IPS-18a (cell line): ENCODE results near the gene CAMK2A.

Experiments
- H3K27ac ChIP-seq: one replicate; pipeline ENCODE4 v1.5.1; 2013; ENCODE audit warnings: low read length
- H3K27me3 ChIP-seq: one replicate; pipeline ENCODE4 v1.6.1; 2013; ENCODE audit warnings: mild to moderate bottlenecking, low read length; ENCODE audit not compliant: control insufficient read depth, insufficient read depth
- H3K36me3 ChIP-seq: one replicate; pipeline ENCODE4 v1.6.1; 2013; ENCODE audit warnings: low read depth, low read length; ENCODE audit not compliant: control insufficient read depth
- H3K4me1 ChIP-seq: one replicate; pipeline ENCODE4 v1.6.1; 2013; ENCODE audit warnings: low read depth, low read length; ENCODE audit not compliant: control insufficient read depth
- H3K4me3 ChIP-seq: one replicate; pipeline ENCODE4 v1.5.1; 2013; ENCODE audit warnings: low read length
- H3K9ac ChIP-seq: one replicate; pipeline ENCODE4 v1.6.1; 2013; ENCODE audit warnings: mild to moderate bottlenecking, low read length, moderate library complexity
- H3K9me3 ChIP-seq: one replicate; pipeline ENCODE4 v1.6.1; 2013; ENCODE audit warnings: low read depth, low read length; ENCODE audit not compliant: control insufficient read depth

Gene CAMK2A

GRCh38 chr5:150313921-150314716 lies 24.5 kb upstream of the CAMK2A start:
- H3K9me3 ChIP-seq = no peaks in the 10 kb centered on the region
- H3K4me3 ChIP-seq = no peak overlapping the region
- no peak overlapping the region for H3K9ac ChIP-seq
- no peak overlapping the region for H3K27ac ChIP-seq
- no peaks in the 10 kb centered on the region for H3K27me3 ChIP-seq
- no peaks in the 10 kb centered on the region for H3K36me3 ChIP-seq
- H3K4me1 ChIP-seq = no peaks in the 10 kb centered on the region

- Histone ChIP-seq H3K4me3 (no peak overlapping the region), H3K9me3 (no peaks in the 10 kb centered on the region), H3K27ac (no peak overlapping the region), H3K4me1 (no peaks in the 10 kb centered on the region), H3K9ac (no peak overlapping the region), H3K36me3 (no peaks in the 10 kb centered on the region), H3K27me3 (no peaks in the 10 kb centered on the region)
Observed at GRCh38 chr5:150313501-150313900, 23.9 kb upstream of the CAMK2A start.

GRCh38 chr5:150312518-150312917 lies 22.9 kb upstream of the CAMK2A start:
- Histone ChIP-seq H3K27ac (no peak overlapping the region), H3K4me1 (no peaks in the 10 kb centered on the region), H3K9ac (no peak overlapping the region), H3K27me3 (no peaks in the 10 kb centered on the region), H3K4me3 (no peak overlapping the region), H3K9me3 (no peaks in the 10 kb centered on the region), H3K36me3 (no peaks in the 10 kb centered on the region)

GRCh38 chr5:150311015-150311692 lies 21.6 kb upstream of the CAMK2A start:
- Histone ChIP-seq H3K4me3 (no peak overlapping the region), H3K27me3 (no peaks in the 10 kb centered on the region), H3K9me3 (no peaks in the 10 kb centered on the region), H3K9ac (no peak overlapping the region), H3K36me3 (no peaks in the 10 kb centered on the region), H3K27ac (no peak overlapping the region), H3K4me1 (no peaks in the 10 kb centered on the region)

GRCh38 chr5:150310246-150310645 lies 20.7 kb upstream of the CAMK2A start:
- H3K9ac ChIP-seq = no peak overlapping the region
- no peaks in the 10 kb centered on the region for H3K27me3 ChIP-seq
- H3K4me3 ChIP-seq = no peak overlapping the region
- H3K9me3 ChIP-seq = no peaks in the 10 kb centered on the region
- no peak overlapping the region for H3K27ac ChIP-seq
- no peaks in the 10 kb centered on the region for H3K4me1 ChIP-seq
- H3K36me3 ChIP-seq = no peaks in the 10 kb centered on the region

- Histone ChIP-seq H3K27me3 (no peaks in the 10 kb centered on the region), H3K4me1 (no peaks in the 10 kb centered on the region), H3K27ac (no peak overlapping the region), H3K36me3 (no peaks in the 10 kb centered on the region), H3K9me3 (no peaks in the 10 kb centered on the region), H3K9ac (no peak overlapping the region), H3K4me3 (no peak overlapping the region)
Observed at GRCh38 chr5:150309886-150310239, 20.3 kb upstream of the CAMK2A start.

- Histone ChIP-seq H3K27ac (no peak overlapping the region), H3K9me3 (no peaks in the 10 kb centered on the region), H3K27me3 (no peaks in the 10 kb centered on the region), H3K9ac (no peak overlapping the region), H3K4me3 (no peak overlapping the region), H3K4me1 (peaks cover 2% of the 10 kb centered on the region), H3K36me3 (no peaks in the 10 kb centered on the region)
Observed at GRCh38 chr5:150309101-150309885, 19.7 kb upstream of the CAMK2A start.

- H3K27ac ChIP-seq = no peak overlapping the region
Observed at GRCh38 chr5:150307617-150308426, 18.2 kb upstream of the CAMK2A start.

GRCh38 chr5:150306775-150307174 lies 17.2 kb upstream of the CAMK2A start:
- Histone ChIP-seq H3K9me3 (no peaks in the 10 kb centered on the region), H3K27me3 (peaks cover 8% of the 10 kb centered on the region), H3K9ac (no peak overlapping the region), H3K4me3 (no peak overlapping the region), H3K36me3 (no peaks in the 10 kb centered on the region), H3K27ac (no peak overlapping the region), H3K4me1 (peaks cover 14% of the 10 kb centered on the region)

More at GRCh38 chr5:150307617-150308426, 18.2 kb upstream of the CAMK2A start:
- Histone ChIP-seq H3K36me3 (no peaks in the 10 kb centered on the region), H3K27me3 (no peaks in the 10 kb centered on the region), H3K4me3 (no peak overlapping the region), H3K9me3 (no peaks in the 10 kb centered on the region), H3K4me1 (peaks cover 14% of the 10 kb centered on the region), H3K9ac (no peak overlapping the region)

- H3K36me3 ChIP-seq = no peaks in the 10 kb centered on the region
- peaks cover 19% of the 10 kb centered on the region for H3K27me3 ChIP-seq
- no peak overlapping the region for H3K9ac ChIP-seq
- H3K4me1 ChIP-seq = peaks cover 14% of the 10 kb centered on the region
- no peaks in the 10 kb centered on the region for H3K9me3 ChIP-seq
- H3K4me3 ChIP-seq = no peak overlapping the region
- H3K27ac ChIP-seq = no peak overlapping the region
Observed at GRCh38 chr5:150305557-150305956, 16.0 kb upstream of the CAMK2A start.

- Histone ChIP-seq H3K4me3 (no peak overlapping the region), H3K4me1 (peaks cover 14% of the 10 kb centered on the region)
Observed at GRCh38 chr5:150305095-150305494, 15.5 kb upstream of the CAMK2A start.

More at GRCh38 chr5:150305095-150305494, 15.5 kb upstream of the CAMK2A start:
- H3K27ac ChIP-seq = no peak overlapping the region
- peaks cover 19% of the 10 kb centered on the region for H3K27me3 ChIP-seq
- no peak overlapping the region for H3K9ac ChIP-seq
- no peaks in the 10 kb centered on the region for H3K9me3 ChIP-seq
- no peaks in the 10 kb centered on the region for H3K36me3 ChIP-seq
